Epithelial cell of proximal tubule (primary cell): ENCODE data around the gene YBX1. TPM values are rescaled to one million over a fixed set of nuclear protein-coding genes. Genes with fewer than 3 reads are reported as not detected.
A peak's percentile ranks its signal among the peaks of the same experiment; 100 is the strongest.

Source experiments
- DNase-seq: peaks from one replicate; pipeline ENCODE4 v3.0.0-alpha.2; 2011; ENCODE audit warnings: low read depth
- H3K4me3 ChIP-seq: 2 replicates; pipeline ENCODE4 v1.5.1; 2011; ENCODE audit warnings: low read depth, mild to moderate bottlenecking, low read length
- total RNA-seq: library from RNA; depleted of rRNA; stranded (reverse); fragments of >200 nt; gene quantifications from 2 replicates; pipeline ENCODE4 v1.2.3, GENCODE V29; 2015
- TF ChIP-seq, protein P1 (sequence below): conservative IDR thresholded peaks from 2 replicates; pipeline ENCODE4 v1.5.1; 2012; ENCODE audit warnings: low read depth, mild to moderate bottlenecking, low read length

Gene YBX1
- total RNA-seq, 1 donor from 2014 or later, result 790 TPM

DNA sequence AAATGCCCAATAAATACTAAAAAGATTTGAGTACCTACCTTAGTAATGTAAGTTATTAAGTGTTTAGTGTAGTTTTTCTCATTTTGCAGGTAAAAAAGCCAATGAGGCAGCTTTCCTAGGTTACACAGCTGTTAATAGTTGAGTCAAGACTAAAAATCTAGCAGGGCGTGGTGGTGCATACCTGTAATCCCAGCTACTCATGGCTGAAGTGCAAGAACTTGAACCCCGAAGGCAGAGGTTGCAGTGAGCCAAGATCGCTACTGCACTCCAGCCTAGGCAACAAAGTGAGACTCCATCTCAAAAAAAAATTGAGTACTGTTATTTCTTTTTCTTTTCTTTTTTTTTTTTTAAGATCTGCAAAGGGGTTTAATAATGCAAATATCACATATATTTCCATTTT, 7.7 kb downstream of the YBX1 start:
- TF ChIP-seq, protein P1, sequence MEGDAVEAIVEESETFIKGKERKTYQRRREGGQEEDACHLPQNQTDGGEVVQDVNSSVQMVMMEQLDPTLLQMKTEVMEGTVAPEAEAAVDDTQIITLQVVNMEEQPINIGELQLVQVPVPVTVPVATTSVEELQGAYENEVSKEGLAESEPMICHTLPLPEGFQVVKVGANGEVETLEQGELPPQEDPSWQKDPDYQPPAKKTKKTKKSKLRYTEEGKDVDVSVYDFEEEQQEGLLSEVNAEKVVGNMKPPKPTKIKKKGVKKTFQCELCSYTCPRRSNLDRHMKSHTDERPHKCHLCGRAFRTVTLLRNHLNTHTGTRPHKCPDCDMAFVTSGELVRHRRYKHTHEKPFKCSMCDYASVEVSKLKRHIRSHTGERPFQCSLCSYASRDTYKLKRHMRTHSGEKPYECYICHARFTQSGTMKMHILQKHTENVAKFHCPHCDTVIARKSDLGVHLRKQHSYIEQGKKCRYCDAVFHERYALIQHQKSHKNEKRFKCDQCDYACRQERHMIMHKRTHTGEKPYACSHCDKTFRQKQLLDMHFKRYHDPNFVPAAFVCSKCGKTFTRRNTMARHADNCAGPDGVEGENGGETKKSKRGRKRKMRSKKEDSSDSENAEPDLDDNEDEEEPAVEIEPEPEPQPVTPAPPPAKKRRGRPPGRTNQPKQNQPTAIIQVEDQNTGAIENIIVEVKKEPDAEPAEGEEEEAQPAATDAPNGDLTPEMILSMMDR, result no peak
- DNase-seq, result no peak

DNA sequence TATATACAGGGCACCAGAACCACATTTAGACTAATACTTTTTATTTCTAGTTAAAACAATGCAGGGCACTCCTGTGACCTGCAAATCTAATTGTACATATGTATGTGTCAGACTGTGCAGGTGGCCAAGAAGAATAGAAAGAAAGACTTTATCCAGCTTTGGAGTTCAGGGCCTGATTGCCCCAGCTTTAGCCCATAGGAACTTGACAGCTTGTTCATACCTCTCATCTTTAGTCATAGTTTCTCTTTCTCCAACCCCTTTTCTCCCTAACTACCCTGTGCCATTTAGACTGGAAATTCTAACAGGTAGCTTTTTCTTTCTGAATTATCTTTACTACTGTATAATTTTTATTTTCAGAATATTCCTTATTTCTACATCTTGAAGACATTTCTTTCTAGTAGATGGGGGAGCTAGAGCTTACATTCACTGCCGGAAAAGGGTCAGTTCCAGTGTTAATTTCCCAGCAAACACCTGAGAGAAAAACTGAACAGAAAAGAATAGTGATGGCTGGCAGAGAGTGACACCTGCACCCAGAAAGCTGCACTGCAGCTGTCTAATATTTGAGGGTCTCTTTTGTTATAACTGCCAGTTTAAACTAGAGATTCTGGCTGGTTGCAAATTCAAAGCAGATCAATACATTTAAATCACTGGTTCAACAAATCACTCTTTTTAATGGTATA, 8.4 kb downstream of the YBX1 start:
- TF ChIP-seq, protein P1, result peak; percentile 52
- no peak for DNase-seq
- H3K4me3 ChIP-seq, result no peak overlapping the region

More for the DNA sequence above, 7.7 kb downstream of the YBX1 start:
- no peak overlapping the region for H3K4me3 ChIP-seq

DNA sequence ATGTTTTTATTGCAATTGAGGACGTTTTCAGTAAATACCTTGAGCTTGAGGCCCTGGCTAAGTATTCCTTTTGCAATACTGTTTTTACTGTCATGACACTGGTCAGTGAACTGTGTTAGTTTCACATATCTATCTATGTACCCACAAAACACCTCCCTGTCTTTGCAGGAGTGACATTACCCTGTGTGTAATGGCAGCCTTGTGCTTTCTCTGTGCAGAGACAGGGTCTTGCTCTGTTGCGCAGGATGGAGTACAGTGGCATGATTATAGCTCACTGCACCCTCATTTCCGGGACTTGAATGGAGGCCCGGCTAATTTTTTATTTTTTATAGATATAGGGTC, 8.9 kb downstream of the YBX1 start:
- TF ChIP-seq, protein P1, result no peak
- no peak for DNase-seq
- H3K4me3 ChIP-seq, result no peak overlapping the region

DNA sequence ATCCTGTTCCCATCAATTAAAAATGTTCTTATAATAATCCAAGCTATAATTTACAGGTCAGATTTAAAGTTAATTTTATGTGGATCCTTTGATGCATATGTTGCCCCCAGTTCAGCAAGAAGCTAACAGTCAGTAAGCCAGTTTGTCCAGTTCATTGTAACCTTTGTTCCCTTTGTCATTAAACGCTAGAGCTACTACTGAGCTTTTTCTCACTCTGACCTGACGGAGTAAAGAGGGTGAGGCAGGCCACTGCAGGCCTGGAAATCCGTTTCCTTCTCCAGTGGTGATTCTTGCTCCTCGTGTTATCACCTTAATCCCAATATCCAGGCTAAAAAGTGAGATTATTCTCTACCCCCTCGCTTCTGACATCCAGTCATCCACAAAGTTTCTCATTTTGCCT, 10.2 kb downstream of the YBX1 start:
- no peak overlapping the region for H3K4me3 ChIP-seq
- DNase-seq, result no peak
- TF ChIP-seq, protein P1, result no peak

DNA sequence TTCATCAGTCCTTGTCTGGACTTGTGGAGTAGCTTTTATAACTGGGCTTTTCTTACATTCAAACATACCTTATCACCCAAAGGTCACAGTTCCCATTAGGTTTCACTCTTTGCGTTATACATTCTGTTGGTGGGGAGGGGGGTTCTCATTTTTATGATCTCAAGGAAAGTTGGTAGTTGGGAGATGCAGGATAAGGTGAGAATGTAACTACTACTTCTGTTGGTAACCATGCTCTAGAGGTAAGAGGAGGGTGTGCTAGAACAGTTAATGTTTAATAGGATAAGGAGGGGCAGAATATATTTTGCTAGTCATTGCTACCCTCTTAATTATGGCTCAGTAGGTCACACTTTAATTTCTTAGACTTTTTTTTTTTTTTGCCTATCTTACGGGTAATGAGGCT, 10.7 kb downstream of the YBX1 start:
- TF ChIP-seq, protein P1, result no peak

DNA sequence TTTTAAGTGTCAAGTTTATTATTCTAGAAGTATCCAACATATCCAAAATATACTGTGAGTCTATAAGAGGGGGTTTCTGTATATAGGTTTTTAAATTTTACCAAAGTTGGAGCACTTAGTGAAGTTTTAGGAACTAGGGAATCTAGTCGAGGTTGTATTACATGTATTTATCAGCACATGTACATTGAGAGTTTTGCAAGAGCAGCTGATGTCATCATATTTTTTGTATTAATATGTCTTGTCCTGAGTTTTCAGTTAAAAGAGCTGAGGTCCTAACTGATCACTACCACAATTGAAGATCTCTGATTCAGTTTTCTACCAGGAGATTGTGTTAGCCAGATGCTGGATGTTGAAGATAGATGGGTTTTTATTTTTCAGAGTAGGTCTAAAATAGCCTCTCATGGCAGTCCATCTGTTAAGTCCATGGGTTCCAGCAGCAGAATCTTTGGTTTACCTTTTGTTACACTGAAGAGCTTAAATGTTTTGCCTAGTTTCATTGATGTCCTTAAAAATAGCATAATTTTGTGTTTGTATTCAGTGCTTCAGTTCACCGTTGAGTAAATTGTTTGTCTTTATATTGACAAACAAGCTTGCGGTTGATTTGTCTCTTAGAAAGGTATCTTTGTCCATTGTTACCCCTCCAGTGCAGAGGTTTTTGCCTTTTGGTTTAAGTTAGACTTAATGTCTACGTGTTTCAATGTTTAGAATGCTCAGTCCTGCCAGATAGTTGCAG, 16.0 kb downstream of the YBX1 start:
- H3K4me3 ChIP-seq, result no peak overlapping the region
- DNase-seq, result no peak
- TF ChIP-seq, protein P1, result no peak

More for the DNA sequence above, 10.7 kb downstream of the YBX1 start:
- no peak overlapping the region for H3K4me3 ChIP-seq
- no peak for DNase-seq
